GM06990 (cell line): ENCODE data around the gene LTBP4.

Experiments
- DNase-seq: peaks from one replicate; pipeline ENCODE4 v3.0.0-alpha.2; 2011; ENCODE audit not compliant: insufficient read length; ENCODE audit errors: extremely low read depth
- H3K27me3 ChIP-seq: replicated peaks from 2 replicates; pipeline ENCODE4 v1.6.0; 2011; ENCODE audit warnings: low read length; ENCODE audit not compliant: control insufficient read depth, insufficient read depth
- H3K36me3 ChIP-seq: 2 replicates; pipeline ENCODE4 v1.5.1; 2011; ENCODE audit warnings: low read length; ENCODE audit not compliant: control insufficient read depth, insufficient read depth
- H3K4me3 ChIP-seq: replicated peaks from 2 replicates; pipeline ENCODE4 v1.5.1; 2011; ENCODE audit warnings: low read depth, mild to moderate bottlenecking, control low read depth, low read length
- CTCF ChIP-seq: IDR thresholded peaks from 2 replicates; pipeline ENCODE4 v1.5.1; 2011; ENCODE audit warnings: low read length, control low read depth, mild to moderate bottlenecking, inconsistent platforms; ENCODE audit not compliant: insufficient read depth, poor library complexity, severe bottlenecking

The LTBP4 gene

DNA sequence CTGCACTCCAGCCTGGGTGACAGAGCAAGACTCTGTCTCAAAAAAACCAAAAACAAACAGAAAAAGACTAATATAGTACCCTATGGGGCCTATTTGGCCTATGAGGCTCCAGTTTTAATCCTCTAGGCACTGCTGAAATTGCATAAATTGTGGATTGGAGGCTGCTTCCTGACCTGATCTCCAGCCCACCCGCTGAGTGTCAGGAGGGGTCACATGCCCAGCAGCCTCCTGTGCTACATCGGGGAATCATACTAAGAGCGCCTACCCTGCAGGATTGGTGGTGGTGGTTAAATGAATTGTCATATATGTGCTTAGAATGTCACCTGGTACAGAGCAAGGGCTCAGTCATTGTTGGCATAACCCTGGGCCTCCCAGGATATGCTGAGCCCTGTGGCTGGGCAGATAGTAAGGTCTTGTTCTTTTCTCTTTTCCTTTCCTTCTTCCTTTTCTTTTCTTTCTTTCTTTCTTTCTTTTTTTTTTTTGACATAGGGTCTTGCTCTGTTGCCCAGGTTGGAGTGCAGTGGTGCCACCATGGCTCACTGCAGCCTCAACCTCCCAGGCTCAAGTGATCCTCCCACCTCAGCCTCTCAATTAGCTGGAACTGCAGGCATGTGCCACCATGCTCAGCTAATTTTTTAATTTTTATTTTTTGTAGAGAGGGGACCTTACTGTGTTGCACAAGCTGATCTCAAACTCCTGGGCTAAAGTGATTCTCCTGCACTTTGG, 31.3 kb downstream of the LTBP4 start:
- no peak for TF ChIP-seq CTCF
- H3K27me3 ChIP-seq: no peaks in the 10 kb centered on the region
- no peaks in the 10 kb centered on the region for H3K36me3 ChIP-seq
- no peak overlapping the region for H3K4me3 ChIP-seq
- no peak for DNase-seq

GRCh38 chr19:40633207-40633606, 32.0 kb downstream of the LTBP4 start:
- TF ChIP-seq CTCF: no peak
- H3K4me3 ChIP-seq: no peak overlapping the region
- no peak for DNase-seq
- no peaks in the 10 kb centered on the region for H3K36me3 ChIP-seq
- H3K27me3 ChIP-seq: no peaks in the 10 kb centered on the region

DNA sequence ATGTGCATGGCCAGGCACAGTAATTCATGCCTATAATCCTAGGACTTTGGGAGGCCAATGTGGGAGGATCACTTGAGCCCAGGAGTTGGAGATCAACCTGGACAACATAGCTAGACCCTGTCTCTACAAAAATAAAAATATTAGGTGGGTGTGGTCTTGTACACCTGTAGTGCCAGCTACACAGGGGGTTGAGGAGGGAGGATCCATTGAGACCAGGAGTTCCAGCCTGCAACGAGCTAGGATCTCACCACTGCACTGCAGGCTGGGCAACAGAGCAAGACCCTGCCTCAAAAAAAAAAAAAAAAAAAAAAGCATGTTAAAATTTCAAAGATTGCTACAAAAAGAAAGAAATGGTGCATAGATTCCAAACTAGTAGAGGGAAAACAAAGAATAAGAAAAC, 37.2 kb downstream of the LTBP4 start:
- Histone ChIP-seq H3K27me3 (no peaks in the 10 kb centered on the region), H3K36me3 (no peaks in the 10 kb centered on the region), H3K4me3 (no peak overlapping the region)
- DNase-seq: no peak
- TF ChIP-seq CTCF: no peak

DNA sequence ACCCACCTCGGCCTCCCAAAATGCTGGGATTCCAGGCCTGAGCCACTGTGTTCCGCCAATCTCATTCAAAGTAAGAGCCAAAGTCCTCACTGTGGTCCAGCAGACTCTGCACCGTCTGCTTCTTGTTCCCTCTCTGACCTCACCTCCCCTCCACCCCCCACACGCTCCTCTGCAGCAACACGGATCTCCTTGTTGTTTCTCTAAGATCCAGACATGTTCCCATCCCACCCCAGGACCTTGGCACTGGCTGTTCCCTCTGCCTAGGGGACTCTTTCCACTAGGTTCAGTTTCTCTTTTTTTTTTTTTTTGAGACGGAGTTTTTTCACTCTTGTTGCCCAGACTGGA, 38.4 kb downstream of the LTBP4 start:
- H3K4me3 ChIP-seq: no peak overlapping the region
- no peak for TF ChIP-seq CTCF
- no peaks in the 10 kb centered on the region for H3K27me3 ChIP-seq
- H3K36me3 ChIP-seq: no peaks in the 10 kb centered on the region
- no peak for DNase-seq

GRCh38 chr19:40640744-40641143, 39.6 kb downstream of the LTBP4 start:
- no peak for TF ChIP-seq CTCF
- H3K4me3 ChIP-seq: no peak overlapping the region
- no peaks in the 10 kb centered on the region for H3K27me3 ChIP-seq
- DNase-seq: no peak
- H3K36me3 ChIP-seq: no peaks in the 10 kb centered on the region

DNA sequence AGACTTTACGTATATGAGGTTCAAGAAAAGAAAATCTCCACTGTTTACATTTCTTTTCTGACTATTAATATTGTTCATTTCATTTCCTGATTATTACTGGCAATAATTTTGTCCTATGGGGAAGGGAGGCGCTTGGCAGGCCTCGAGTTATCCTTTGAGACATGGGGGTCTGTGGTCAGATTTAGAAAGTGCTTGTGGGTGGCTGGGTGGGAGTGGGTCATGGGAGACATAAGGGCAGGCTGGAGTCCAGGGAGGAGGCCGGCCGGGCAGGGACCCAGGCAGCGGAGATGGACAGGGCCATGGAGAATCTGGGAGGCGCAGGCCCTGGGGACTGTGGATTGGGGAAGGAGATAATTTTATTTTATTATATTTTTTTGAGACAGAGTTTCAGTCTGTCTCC, 40.1 kb downstream of the LTBP4 start:
- DNase-seq: no peak
- Histone ChIP-seq H3K4me3 (no peak overlapping the region), H3K27me3 (no peaks in the 10 kb centered on the region), H3K36me3 (no peaks in the 10 kb centered on the region)
- no peak for TF ChIP-seq CTCF
